ENCODE measurements around the gene HNRNPC. TPM values are rescaled to one million over a fixed set of nuclear protein-coding genes. Genes with fewer than 3 reads are reported as not detected.

Gene HNRNPC
- polyA plus RNA-seq, 2 of the 4 experiments (the other 2 are of a cell fraction): 1,057 to 1,069 TPM

DNA sequence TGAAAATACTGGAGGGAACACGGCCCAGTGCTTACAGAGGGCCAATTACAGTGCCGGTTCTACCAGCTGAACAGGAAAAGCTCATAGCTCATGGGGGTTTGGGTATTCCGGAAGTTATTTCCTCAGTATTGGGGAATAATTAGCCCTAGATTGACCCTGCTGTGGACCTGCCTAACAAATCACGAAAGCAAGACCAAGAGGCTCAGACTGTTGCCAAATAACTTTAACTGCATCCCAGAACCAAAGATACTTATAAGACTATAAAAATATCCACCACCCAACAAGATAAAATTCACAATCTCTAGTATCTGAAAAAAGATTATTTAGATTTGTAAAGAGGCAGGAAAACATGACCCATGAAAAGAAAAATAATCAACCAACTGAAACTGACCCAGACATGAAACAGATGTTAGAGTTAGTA lies 105.4 kb downstream of the HNRNPC start (continued):
- TF ChIP-seq PHF8 (IDR thresholded peaks at IDR 0.05; ENCODE audit: borderline replicate concordance, low read depth) (no peak), ZC3H11A (IDR thresholded peaks at IDR 0.05) (no peak)

DNA sequence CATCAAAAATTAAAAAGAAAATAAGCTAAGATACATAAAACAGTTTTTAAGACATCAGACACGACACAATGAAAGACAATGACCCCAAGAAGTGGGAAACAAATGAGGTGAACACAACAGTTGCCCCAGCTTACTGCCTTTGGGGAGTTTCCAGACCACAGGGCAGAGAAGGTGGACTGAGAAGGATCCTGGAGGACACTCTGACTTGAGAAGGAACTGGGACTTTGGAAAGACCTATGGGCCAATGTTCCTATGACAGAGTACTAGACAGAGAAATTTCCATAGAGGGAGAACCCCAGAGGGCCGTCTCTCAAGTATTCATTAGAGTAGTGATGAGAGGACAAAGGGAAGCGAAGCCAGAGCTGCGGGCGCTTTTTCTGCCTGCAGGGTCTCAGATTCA lies 107.2 kb downstream of the HNRNPC start:
- no peak for FAIRE-seq
- CTCF ChIA-PET: interaction anchor here (0.7 kb wide), 1 partner anchor 82 kb away, joined by 3 read pairs; no protein-coding TSS in a partner anchor
- no peak for ATAC-seq

DNA sequence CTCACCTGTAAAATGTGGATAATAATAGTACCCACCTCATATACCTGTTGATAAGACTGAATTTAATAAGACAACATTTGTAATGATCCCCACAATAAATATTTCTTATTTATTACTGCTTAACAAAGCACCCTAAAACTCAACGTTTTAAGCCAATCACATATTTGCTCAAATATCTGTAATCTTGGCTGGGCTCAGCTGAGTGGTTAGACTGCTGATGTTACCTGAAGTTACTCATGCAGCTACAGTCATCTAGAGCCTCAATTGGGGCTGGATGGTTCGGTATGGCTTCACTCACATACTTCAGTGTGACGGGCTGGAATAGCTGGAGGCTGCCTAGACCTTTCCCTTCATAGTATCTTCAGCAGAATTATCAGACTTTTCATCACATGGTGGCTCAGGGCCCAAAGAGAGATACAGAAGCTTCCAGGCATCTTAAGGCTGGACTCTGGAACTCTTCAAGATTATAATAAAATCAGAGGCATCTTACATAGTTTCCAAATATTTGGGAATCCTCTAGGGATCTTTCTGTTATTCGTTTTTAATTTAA lies 109.1 kb downstream of the HNRNPC start:
- Histone ChIP-seq H3K4me3 (no peak overlapping the region), H3K9me3 (no peaks in the 10 kb centered on the region), H3K27ac (no peak overlapping the region), H3K4me2 (no peak overlapping the region), H3K4me1 (no peaks in the 10 kb centered on the region)
- FAIRE-seq (no peak), ATAC-seq (no peak), DNase-seq (ENCODE audit: low read depth in 1 of 2, low spot score in 1 of 2) (no peak)
- ChIA-PET CTCF (interaction anchor here (1.3 kb wide), 1 partner anchor 68 kb away, joined by 4 read pairs; no protein-coding TSS in a partner anchor), POLR2A (no interaction called here)
- 24% methylated on average over 4 of the region's 4 CpGs for WGBS (ENCODE audit: missing lambda C conversion rate)
- TF ChIP-seq HOXB13 (CRISPR knock-in tag; IDR thresholded peaks at IDR 0.05; ENCODE audit: low read depth): no peak

More for the DNA sequence above, 107.2 kb downstream of the HNRNPC start:
- Histone ChIP-seq H3K4me3 (no peak overlapping the region), H3K4me2 (no peak overlapping the region), H3K27ac (no peak overlapping the region), H3K4me1 (no peaks in the 10 kb centered on the region), H3K9me3 (no peaks in the 10 kb centered on the region)
- POLR2A ChIA-PET: no interaction called here
- DNase-seq (ENCODE audit: low read depth in 1 of 2, low spot score in 1 of 2): no peak
- TF ChIP-seq EP300 (IDR thresholded peaks at IDR 0.05) (no peak), MAFK (IDR thresholded peaks at IDR 0.05; ENCODE audit: partially characterized antibody) (no peak), KDM1A (IDR thresholded peaks at IDR 0.05; ENCODE audit: low read depth) (no peak), RCOR1 (IDR thresholded peaks at IDR 0.05; ENCODE audit: low read depth, low read length) (no peak), RFX5 (IDR thresholded peaks at IDR 0.05) (no peak), JUNB (IDR thresholded peaks at IDR 0.05) (no peak), ZNF302 (CRISPR knock-in tag; IDR thresholded peaks at IDR 0.05) (no peak), PHF8 (IDR thresholded peaks at IDR 0.05; ENCODE audit: borderline replicate concordance, low read depth) (no peak), EHMT2 (IDR thresholded peaks at IDR 0.05; ENCODE audit: low read depth) (no peak), TP53 (CRISPR knock-in tag; IDR thresholded peaks at IDR 0.05) (no peak), CBX8 (IDR thresholded peaks at IDR 0.05) (no peak), HOXB13 (CRISPR knock-in tag; IDR thresholded peaks at IDR 0.05; ENCODE audit: low read depth) (no peak), TFCP2L1 (CRISPR knock-in tag; IDR thresholded peaks at IDR 0.05) (no peak), NFE2L2 (conservative IDR thresholded peaks at IDR 0.05; ENCODE audit: low read length) (no peak), RNF2 (IDR thresholded peaks at IDR 0.05; ENCODE audit: borderline replicate concordance, low read depth) (no peak), HDAC2 (IDR thresholded peaks at IDR 0.05) (no peak), ZFP36 (IDR thresholded peaks at IDR 0.05; ENCODE audit: borderline replicate concordance, partially characterized antibody) (no peak)
- TF ChIP-seq, protein P1, sequence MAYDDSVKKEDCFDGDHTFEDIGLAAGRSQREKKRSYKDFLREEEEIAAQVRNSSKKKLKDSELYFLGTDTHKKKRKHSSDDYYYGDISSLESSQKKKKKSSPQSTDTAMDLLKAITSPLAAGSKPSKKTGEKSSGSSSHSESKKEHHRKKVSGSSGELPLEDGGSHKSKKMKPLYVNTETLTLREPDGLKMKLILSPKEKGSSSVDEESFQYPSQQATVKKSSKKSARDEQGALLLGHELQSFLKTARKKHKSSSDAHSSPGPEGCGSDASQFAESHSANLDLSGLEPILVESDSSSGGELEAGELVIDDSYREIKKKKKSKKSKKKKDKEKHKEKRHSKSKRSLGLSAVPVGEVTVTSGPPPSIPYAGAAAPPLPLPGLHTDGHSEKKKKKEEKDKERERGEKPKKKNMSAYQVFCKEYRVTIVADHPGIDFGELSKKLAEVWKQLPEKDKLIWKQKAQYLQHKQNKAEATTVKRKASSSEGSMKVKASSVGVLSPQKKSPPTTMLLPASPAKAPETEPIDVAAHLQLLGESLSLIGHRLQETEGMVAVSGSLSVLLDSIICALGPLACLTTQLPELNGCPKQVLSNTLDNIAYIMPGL (CRISPR knock-in tag; IDR thresholded peaks at IDR 0.05; ENCODE audit: borderline replicate concordance): no peak
- TF ChIP-seq, protein P2, sequence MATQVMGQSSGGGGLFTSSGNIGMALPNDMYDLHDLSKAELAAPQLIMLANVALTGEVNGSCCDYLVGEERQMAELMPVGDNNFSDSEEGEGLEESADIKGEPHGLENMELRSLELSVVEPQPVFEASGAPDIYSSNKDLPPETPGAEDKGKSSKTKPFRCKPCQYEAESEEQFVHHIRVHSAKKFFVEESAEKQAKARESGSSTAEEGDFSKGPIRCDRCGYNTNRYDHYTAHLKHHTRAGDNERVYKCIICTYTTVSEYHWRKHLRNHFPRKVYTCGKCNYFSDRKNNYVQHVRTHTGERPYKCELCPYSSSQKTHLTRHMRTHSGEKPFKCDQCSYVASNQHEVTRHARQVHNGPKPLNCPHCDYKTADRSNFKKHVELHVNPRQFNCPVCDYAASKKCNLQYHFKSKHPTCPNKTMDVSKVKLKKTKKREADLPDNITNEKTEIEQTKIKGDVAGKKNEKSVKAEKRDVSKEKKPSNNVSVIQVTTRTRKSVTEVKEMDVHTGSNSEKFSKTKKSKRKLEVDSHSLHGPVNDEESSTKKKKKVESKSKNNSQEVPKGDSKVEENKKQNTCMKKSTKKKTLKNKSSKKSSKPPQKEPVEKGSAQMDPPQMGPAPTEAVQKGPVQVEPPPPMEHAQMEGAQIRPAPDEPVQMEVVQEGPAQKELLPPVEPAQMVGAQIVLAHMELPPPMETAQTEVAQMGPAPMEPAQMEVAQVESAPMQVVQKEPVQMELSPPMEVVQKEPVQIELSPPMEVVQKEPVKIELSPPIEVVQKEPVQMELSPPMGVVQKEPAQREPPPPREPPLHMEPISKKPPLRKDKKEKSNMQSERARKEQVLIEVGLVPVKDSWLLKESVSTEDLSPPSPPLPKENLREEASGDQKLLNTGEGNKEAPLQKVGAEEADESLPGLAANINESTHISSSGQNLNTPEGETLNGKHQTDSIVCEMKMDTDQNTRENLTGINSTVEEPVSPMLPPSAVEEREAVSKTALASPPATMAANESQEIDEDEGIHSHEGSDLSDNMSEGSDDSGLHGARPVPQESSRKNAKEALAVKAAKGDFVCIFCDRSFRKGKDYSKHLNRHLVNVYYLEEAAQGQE (IDR thresholded peaks at IDR 0.05): no peak
- TF ChIP-seq, protein P3, sequence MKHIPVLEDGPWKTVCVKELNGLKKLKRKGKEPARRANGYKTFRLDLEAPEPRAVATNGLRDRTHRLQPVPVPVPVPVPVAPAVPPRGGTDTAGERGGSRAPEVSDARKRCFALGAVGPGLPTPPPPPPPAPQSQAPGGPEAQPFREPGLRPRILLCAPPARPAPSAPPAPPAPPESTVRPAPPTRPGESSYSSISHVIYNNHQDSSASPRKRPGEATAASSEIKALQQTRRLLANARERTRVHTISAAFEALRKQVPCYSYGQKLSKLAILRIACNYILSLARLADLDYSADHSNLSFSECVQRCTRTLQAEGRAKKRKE (CRISPR knock-in tag; IDR thresholded peaks at IDR 0.05; ENCODE audit: low read depth): no peak
- 33% methylated on average over 5 of the region's 5 CpGs for WGBS (ENCODE audit: missing lambda C conversion rate)
